HuH-7 (cell line): Measurements from ENCODE around the gene CSNK1G1.
"Not testable (repeated sequence)": the region's sequence is repeated elsewhere in the genome, so short reads cannot be mapped to it uniquely, and the experiment has no call there.

Source experiments
- DNase-seq: peaks from one replicate; pipeline ENCODE4 v3.0.0; 2011; ENCODE audit warnings: low spot score

Gene CSNK1G1

DNA sequence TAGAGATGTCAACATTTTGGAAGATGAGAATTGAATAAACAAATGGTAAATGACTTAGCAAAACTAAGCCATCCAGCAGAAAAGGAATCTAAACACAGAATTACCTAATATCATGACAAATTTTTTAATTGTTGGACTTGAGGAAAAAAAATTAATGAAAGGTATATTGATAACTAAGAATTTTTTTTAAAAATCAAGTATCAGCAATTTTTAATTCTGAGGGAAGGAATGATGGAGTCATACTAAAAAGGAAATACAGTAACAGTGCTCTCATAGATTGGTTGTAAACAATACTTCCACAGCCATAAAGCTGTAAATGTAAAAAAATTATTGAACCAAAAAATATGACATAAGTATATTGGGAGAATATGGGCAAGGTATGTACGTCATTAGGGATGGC lies 68.0 kb downstream of the CSNK1G1 start:
- DNase-seq: no peak

DNA sequence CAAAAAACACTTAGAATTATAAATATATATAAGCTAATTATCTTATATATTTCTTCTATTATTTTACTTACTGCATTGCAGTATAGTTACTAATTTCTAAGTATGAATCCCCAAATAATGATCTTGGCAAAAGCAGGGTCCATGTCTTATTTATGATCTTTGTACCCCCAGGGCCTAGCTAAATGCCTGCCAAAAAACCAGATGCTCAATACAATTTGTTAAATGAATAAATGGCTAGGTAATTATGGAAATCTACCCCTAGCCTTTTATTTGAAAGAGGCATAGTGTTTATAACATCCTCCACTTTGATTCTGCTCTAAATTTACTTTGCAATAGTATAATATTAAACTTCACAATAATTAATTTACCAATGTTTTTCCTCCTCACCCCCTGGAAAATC lies 69.5 kb downstream of the CSNK1G1 start:
- DNase-seq: no peak

DNA sequence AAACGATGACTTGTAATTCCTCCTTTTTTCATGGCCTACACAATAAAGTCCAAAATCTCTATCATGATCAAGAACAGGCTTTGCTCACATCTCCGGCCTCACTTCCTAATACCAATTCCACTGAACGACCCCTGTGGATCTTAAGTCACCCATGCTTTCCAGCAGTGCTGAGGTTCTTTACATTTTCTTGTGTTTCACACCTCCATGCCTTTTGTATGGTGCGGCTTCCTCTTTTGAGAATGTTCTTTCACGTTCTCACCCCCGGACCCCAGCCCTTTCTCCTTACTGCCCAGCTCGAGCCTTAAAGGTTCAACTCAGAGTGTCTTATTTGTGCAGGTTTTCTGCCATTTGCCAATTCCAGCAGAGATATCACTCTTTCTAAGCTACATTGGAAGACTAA lies 70.1 kb downstream of the CSNK1G1 start:
- no peak for DNase-seq

DNA sequence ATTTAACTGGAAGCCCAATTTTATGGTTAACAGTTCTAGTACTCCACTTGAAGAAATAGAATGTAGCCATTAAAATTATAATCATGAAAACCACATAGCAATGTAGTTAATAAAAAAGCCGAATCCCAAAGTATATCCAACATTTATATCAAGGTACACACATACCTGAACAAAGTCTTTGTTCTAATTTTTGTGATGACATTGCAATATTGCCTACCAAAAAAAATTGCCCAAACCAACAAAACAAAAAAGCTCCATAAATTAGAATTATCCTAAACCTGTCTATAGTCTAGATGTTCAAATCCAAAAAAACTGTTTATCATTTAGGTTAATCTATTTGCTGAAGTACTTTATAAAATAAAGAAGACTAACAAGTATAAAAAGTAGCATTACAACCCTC lies 70.8 kb downstream of the CSNK1G1 start:
- no peak for DNase-seq

DNA sequence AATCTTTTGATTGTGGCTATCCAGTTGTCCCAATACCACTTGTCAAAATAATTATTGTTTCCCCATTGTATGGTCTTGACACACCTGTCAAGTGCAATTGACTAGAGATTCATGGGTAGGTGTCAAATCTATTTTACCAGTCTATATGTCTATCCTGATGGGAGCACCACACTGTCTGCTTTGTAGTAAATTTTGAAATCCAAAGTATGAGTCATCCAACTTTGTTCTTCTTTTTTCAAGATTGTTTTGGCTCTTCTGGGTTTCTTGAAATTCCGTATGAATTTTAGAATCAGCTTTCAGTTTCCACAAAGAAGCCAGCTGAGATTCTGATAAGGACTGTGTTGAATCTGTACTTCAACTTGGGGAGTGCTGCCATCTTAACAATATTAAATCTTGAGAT lies 71.9 kb downstream of the CSNK1G1 start:
- no peak for DNase-seq

DNA sequence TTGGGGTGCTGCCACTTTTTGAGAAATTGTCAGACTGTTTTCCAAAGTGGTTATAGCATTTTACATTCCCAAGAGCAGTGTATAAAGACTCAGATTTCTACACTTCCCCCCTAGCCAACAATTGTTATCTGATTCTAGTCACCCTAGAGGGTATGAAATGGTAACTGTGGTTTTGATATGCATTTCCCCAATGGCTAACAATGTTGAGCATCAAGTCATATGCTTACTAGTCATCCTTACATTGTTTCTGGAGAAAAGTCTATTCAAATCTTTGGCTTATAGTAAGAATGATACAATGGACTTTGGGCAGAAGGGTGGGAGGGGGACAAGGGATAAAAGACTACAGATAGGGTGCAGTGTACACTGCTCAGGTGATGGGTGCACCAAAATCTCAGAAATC lies 73.3 kb downstream of the CSNK1G1 start:
- no peak for DNase-seq

DNA sequence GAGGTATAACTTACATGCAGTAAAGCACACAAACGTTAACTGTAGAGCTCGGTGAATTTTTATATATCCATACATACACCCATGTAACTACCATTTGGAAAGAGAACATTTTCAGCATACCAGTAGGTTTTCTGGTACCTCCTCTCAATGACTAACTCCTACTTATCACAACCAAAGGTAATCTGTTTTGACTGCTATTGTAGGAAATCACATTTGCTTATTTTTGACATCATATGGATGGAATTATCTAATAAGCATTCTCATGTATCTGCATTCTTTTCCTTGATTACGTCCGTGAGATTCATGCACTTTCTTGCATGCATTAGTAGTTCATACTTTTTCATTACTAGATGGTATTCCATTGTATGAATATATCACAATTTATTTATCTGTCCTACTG lies 76.8 kb downstream of the CSNK1G1 start:
- no peak for DNase-seq

DNA sequence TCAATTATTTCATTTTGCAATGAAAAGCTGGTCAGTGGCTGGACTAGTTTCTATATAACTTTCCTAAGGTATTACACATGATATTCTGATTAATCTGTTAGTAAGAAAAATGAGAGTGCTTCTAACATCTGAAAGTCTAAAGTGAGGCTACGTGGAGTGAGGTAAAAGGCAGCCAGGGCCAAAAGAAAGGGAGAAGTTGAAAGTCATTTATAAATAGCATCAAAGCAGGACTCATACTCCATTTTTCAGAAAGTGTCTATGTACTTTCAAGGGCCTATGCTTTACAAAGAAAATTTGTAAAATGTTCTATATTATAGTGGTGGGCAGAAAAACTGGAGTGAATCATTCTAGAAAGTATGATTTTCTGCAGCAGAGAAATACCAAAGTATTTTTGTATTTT lies 80.0 kb downstream of the CSNK1G1 start:
- no peak for DNase-seq

DNA sequence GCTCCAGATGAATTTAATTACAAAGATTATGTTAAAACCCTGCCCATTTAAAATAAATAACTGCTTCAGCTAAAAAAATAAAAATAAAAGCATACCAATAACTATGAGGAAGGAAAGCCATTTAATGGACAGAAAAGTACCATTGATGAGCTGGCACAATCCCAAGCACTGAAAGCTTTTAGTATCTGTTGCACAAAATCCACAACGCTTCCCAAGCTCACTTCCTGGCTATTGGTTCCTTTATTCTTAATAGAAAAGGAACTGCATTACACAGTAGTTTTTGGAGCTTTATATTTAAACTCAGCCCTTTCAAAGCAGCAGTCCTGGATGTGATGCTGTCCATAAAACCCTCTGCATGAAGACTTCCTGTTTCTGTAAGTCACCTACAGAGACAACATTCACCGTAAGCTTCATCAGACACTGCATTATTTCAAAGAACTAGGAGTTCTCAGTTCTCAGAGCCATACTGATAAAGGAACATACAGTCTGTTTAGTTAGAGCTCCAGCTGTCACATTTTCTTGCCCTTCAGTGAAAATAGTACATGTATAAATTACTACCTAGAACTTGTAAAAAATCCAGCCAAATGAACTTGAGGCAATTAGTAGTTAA lies 81.5 kb downstream of the CSNK1G1 start:
- no peak for DNase-seq

DNA sequence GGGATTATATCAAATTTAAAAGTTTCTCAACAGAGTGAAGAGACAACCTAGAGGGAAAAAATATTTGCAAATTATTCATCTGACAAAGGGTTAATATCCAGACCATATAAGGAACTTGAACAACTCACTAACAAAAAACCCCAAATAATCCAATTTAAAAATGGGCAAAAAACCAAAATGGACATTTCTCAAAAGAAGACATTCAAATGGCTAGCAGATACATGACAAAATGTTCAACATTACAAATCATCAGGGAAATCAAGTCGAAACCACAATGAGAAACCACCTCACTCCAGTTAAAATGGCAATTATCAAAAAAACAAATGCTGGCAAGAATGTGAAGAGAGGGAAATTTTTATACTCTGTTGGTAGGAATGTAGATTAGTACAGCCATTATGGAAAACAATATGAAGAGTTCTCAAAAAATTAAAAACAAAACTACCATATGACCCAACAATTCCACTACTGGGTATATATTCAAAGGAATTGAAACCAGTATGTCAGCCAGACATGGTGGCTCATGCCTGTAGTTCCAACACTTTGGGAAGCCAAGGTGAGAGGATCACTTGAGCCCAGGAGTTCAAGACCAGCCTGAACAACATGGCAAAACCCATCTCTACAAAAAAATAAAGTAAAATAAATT lies 88.5 kb downstream of the CSNK1G1 start:
- no peak for DNase-seq

DNA sequence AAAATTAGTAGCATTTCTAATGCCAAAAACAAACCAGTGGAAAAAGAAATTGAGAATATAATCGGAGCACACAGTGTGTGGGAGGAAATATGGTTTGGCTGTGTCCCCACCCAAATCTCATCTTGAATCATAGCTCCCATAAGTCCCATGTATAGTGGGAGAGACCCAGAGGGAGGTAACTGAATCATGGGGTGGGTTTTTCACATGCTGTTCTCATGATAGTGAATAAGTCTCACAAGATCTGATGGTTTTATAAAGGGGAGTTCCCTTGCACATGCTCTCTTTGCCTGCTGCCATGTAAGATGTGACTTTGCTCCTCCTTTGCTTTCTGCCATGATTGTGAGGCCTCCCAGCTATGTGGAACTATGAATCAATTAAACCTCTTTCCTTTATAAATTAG lies 90.8 kb downstream of the CSNK1G1 start:
- not testable (repeated sequence) for DNase-seq

DNA sequence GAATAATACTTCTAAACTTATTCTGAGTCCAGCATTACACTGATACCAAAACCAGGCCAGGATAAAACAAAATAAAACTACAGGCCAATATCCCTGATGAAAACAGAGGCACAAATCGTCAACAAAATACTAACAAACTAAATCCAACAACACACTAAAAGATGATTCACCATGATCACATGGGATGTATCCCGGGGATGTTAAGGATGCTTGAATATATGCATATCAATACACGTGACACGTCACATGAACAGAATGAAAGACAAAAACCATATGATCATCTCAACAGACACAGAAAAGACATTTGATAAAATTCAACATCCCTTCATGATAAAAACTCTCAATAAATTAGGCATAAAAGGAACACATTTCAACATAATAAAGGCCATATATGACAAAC lies 91.5 kb downstream of the CSNK1G1 start:
- DNase-seq: no peak

DNA sequence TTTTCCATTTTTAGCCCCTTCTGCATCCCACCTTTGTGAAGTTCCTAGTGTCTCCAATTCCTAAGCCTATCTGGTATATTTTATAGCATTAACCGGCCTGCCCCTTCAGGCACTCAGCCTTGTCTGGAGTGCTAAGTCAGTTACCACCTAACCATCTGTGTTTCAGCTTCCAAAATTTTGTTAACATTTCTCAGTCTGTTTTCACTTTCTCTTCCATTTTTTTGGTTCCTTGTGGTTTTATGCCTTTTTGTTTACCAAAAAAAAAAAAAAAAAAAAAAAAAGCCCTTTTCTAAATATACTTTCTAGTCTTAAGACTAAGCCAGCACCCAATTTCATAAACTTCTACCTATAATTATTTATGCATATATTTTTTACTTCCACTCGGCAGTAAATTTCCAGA lies 92.4 kb downstream of the CSNK1G1 start:
- no peak for DNase-seq

DNA sequence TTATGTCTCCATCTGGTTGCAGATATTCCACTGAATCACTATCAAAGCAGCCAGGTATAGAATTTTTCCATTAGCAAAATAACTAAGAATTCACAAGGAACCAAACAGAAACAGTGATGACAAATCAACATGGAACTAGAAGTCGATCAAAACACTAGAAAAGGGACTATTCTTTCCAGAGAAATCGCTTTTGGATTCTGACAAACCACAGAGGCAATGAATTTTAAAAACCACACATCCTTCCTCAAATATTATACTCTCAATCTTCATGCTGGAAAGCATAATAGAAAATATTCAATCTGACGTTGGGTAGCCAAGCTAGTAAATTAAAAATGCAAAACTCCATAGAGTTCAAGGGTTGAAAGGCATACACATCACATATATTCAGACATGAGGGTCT lies 99.9 kb downstream of the CSNK1G1 start:
- DNase-seq: no peak

DNA sequence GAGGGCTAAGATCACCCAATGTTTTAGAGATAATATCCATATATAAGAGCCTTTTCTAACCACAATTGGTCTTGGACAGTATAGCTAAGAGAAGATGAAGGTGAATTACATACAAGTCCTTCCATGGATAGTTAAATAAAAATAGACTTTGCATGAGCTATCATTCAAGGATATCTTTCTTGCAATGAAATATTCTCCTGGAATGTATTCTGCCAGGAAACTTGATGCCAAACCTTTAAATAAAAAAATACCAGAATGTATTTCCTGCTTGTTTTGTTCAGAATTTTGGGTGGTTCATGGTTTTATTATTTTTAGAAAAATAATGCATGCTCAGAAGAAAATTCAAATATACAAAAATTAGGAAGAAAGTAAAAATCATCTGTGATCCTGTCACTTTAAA lies 104.3 kb downstream of the CSNK1G1 start:
- DNase-seq: no peak

DNA sequence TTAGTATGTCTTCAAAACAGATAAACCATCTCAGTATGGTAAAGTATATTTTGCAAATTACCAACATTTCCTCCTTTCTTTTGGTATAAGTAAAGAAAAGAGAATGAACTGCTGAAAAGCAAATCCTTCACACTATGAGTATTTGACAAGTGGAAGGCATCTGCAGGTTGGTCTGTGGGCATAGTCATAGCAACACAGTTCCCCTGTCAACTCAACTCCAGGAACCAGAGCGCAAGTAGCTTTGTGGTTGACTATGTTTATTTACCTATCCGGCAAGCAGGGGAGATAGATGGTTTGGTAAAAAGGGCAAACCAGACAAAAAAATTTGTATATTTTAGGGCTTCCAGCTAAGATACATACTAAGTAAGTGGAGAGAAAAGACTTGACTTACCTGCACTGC lies 104.9 kb downstream of the CSNK1G1 start:
- DNase-seq: no peak

DNA sequence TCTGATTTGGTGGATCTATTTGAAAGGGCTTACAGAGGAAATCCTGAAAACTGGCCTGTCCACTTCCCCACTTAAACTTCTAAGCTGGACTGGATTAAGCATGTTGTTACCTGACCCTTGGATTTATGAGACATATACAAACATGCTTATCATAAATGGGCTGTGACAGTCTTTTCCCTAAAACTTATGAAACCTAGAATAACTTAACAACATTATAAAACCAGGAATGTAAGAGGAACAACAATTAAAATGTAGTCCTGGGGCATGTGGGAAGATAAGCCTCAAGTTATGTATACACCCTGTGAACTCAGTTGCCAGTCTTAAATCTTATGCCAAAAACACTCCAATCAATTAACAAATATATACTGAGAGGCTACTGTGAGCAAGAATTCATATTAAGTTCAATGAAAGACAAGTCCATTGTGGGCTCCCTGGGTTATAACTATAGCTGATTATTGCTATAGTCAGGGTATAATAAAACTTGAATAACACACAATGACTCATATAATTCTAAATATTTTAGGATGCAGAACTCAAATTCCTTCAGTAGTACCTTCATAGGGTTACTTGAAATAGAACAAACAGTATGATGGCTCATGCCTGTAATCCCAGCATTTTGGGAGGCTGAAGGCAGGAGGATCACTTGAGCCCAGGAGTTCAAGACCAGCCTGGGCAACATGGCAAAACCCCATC lies 105.9 kb downstream of the CSNK1G1 start:
- DNase-seq: no peak

DNA sequence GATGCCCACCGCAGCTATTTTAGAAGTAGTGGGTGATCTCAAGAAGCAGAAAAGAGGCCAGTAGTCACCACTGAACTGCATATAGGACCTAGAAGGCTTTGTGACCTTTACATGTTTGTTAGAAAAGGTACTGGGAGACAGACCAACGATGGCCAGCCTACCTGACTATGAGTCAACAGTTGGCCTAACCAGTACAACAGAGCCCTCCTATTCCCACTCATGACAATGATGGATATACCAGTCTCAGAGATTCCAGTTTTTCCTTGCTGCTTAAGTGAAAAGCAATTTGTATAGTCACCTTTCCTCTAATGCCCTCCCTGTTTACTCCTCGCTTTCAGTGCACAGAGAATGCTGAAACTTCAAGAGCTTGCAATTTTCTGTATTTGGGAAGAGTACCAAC lies 106.6 kb downstream of the CSNK1G1 start:
- DNase-seq: no peak

DNA sequence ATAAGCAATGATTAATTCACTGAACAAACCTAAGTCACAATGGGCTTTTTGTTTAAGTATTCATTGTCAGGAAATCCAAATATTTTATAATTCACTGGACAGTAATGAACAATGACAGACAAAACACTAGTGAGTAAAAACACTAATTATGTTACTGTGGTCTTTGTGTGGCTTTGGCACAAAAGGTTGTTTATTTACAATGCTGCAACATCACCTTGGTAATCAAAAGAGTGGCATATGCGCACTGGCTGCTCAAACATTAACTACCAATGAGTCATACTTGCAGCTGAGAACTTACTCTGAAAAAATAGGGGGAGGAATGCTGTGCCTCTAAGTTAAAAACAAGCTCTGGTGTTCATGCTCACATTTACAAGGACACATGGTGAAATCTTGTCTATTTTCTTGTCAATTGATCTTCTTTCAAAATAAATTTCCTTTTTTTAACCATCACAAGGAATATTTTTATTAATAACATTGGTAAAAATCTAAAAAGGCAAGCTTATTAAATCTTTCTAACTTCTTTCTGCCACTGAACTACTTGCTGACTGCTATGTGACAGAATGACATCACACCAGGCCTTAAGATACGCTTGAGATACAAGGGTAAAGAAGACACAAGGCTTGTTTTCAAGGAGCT lies 107.9 kb downstream of the CSNK1G1 start:
- DNase-seq: peak; percentile 30

DNA sequence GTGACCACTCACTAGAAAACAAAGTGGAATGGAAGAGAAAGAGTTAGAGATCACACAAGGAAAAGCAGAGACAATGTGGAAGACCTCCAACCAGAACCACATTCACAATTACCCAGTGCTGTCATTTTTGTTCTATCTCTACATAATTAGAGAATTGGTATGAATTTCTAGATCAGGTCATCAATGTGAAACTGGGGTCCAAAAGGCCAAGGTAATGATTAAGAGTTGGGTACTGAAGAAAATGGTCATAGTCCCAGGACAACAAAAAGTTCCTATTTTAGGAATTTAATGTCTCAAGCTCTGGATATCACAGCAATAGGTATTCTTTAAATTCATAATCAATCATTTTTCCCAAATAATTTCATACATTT lies 108.5 kb downstream of the CSNK1G1 start:
- DNase-seq: no peak

DNA sequence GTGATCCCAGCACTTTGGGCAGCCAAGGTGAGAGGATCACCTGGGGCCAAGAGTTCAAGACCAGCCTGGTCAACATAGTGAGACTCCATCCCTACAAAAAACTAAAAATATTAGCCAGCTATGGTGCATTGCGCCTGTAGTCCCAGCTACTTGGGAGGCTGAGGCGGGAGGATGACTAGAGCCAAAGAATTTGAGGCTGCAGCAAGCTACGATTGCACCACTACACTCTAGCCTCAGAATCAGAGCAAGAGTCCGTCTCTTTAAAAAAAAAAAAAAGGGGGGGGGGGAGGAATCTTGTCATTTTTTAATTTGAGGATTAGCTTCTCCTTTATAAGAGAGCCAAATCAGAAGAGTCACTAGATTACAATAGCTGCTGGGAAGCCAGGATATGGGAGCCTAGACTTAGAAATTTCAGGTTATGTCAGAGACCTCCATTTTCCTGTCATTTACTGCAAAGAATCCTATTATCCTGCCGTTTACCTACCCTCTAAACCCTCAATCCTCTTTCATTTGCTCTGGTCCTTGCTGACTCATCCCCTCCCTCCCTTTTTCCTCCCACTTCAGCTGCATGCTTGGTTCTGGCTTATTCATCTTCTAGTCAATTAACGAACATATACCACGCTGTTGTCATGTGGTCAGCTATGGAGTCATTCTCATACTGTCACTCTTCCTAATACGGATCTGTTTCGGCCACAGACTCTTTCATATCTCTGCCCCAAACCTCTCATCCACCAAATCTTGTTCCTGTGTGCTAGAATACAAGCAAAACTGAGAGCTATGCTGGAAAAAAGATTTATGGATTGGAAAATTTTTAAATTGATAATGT lies 109.4 kb downstream of the CSNK1G1 start:
- DNase-seq: no peak

DNA sequence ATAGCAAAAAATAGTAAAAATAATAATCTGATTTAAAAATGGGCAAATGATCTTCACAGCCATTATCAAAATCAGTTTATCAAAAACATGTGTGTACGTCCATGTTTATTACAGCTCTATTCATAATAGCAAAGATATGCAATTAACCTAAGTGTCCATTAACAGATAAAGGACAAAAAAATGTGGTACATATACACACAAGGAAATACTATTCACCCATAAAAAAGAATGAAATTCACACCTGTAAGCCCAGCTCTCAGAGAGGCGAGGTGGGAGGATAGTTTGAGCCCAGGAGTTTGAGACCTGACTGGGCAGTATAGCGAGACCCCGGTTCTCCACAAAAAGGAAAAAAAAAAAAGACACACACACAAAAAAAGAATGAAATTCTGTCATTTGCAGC lies 110.6 kb downstream of the CSNK1G1 start:
- DNase-seq: no peak
